Small intestine (tissue), 16 donors: Measurements from ENCODE around the gene GPRIN3. TPM values are rescaled to one million over a fixed set of nuclear protein-coding genes. Genes with fewer than 3 reads are reported as not detected.

Experiments used
- DNase-seq, 2 donors: peaks; one replicate each; pipeline versions ENCODE4 v3.0.0 to v3.0.0-alpha.2; 2013
- FAIRE-seq: peaks from 2 replicates; lab custom pipeline; 2012; peaks lifted over from hg19 to GRCh38; lab: Jason Lieb, UNC
- H3K27ac ChIP-seq, 3 donors: one replicate each; pipeline ENCODE4 v1.5.1; 2013; ENCODE audit warnings: low read length in 2 of 3, mild to moderate bottlenecking in 2 of 3, control low read depth in 1 of 3, inconsistent platforms in 1 of 3, low read depth in 1 of 3, moderate library complexity in 1 of 3
- H3K27me3 ChIP-seq, 3 donors: one replicate each; pipeline ENCODE4 v1.6.1; 2013; ENCODE audit warnings: low read length in 3 of 3, inconsistent platforms in 1 of 3; ENCODE audit not compliant: control insufficient read depth in 3 of 3, insufficient read depth in 3 of 3
- H3K36me3 ChIP-seq, 3 donors: one replicate each; pipeline ENCODE4 v1.6.1; 2013; ENCODE audit warnings: low read length in 3 of 3, inconsistent platforms in 1 of 3, low read depth in 1 of 3, mild to moderate bottlenecking in 1 of 3, moderate library complexity in 1 of 3; ENCODE audit not compliant: control insufficient read depth in 3 of 3, insufficient read depth in 2 of 3
- H3K4me1 ChIP-seq, 3 donors: one replicate each; pipeline ENCODE4 v1.6.1; 2013; ENCODE audit warnings: low read length in 2 of 3, inconsistent platforms in 1 of 3, low read depth in 1 of 3, mild to moderate bottlenecking in 1 of 3, moderate library complexity in 1 of 3; ENCODE audit not compliant: control insufficient read depth in 3 of 3, insufficient read depth in 2 of 3
- H3K4me3 ChIP-seq, 3 donors: one replicate each; pipeline ENCODE4 v1.5.1; 2013; ENCODE audit warnings: low read length in 3 of 3, control low read depth in 1 of 3, inconsistent platforms in 1 of 3, low read depth in 1 of 3, mild to moderate bottlenecking in 1 of 3, moderate library complexity in 1 of 3
- H3K9me3 ChIP-seq, 2 donors: one replicate each; pipeline ENCODE4 v1.6.1; 2013; ENCODE audit warnings: low read depth in 1 of 2, low read length in 1 of 2; ENCODE audit not compliant: control insufficient read depth in 2 of 2, insufficient read depth in 1 of 2
- WGBS, 3 donors: extraction: QIAGEN DNeasy Blood & Tissue Kit; methylation state at CpG; one replicate each; pipeline ENCODE4 v1.1.7; 2013; 5-methylcytosine and 5-hydroxymethylcytosine counted together
- long read RNA-seq, 10 donors: transcript quantifications; one replicate each; lab custom pipeline, GENCODE V29; 2026
- polyA plus RNA-seq, 4 donors: library from polyadenylated mRNA; stranded (reverse) in 3 of 4; unstranded in 1 of 4; fragments of 200-250 nt in 3 of 4; fragments of 120-200 nt in 1 of 4; gene quantifications; one replicate each; pipeline versions ENCODE4 v1.2.1 to v1.2.3, GENCODE V29; 2013
- donor health status: healthy with polysubstance abuse.
- donor health status: control.
- donor health status: control.
- donor health status: Bipolar disorder and iron deficiency.
- donor health status: healthy.

The GPRIN3 gene
- polyA plus RNA-seq, result 10 to 100 TPM in 1 of 4 donors, 1 to 10 TPM in 3; 1.4 to 12.2 (median 3.0) TPM
- long read RNA-seq, donor 1, full-length matches to known transcripts, result 24 of 24 reads
- long read RNA-seq, donor 1, partial matches to known transcripts, result 0 of 24 reads
- long read RNA-seq, donor 1, other reads (novel, unspliced or antisense), result 0 of 24 reads
- long read RNA-seq, donor 2, full-length matches to known transcripts, result 4 of 4 reads
- long read RNA-seq, donor 2, partial matches to known transcripts, result 0 of 4 reads
- long read RNA-seq, donor 2, other reads (novel, unspliced or antisense), result 0 of 4 reads
- long read RNA-seq, donor 3, full-length matches to known transcripts, result 16 of 23 reads
- long read RNA-seq, donor 3, partial matches to known transcripts, result 7 of 23 reads
- long read RNA-seq, donor 3, other reads (novel, unspliced or antisense), result 0 of 23 reads
- long read RNA-seq, donor 4, result 0 reads
- long read RNA-seq, donor 5, full-length matches to known transcripts, result 1 of 1 reads
- long read RNA-seq, donor 5, partial matches to known transcripts, result 0 of 1 reads
- long read RNA-seq, donor 5, other reads (novel, unspliced or antisense), result 0 of 1 reads
- long read RNA-seq, donor 6, full-length matches to known transcripts, result 10 of 10 reads
- long read RNA-seq, donor 6, partial matches to known transcripts, result 0 of 10 reads
- long read RNA-seq, donor 6, other reads (novel, unspliced or antisense), result 0 of 10 reads
- long read RNA-seq, donor 7, full-length matches to known transcripts, result 54 of 54 reads
- long read RNA-seq, donor 7, partial matches to known transcripts, result 0 of 54 reads
- long read RNA-seq, donor 7, other reads (novel, unspliced or antisense), result 0 of 54 reads
- long read RNA-seq, donor 8, full-length matches to known transcripts, result 1 of 1 reads
- long read RNA-seq, donor 8, partial matches to known transcripts, result 0 of 1 reads
- long read RNA-seq, donor 8, other reads (novel, unspliced or antisense), result 0 of 1 reads
- long read RNA-seq, donor 9, full-length matches to known transcripts, result 4 of 4 reads
- long read RNA-seq, donor 9, partial matches to known transcripts, result 0 of 4 reads
- long read RNA-seq, donor 9, other reads (novel, unspliced or antisense), result 0 of 4 reads
- long read RNA-seq, donor 10, full-length matches to known transcripts, result 14 of 14 reads
- long read RNA-seq, donor 10, partial matches to known transcripts, result 0 of 14 reads
- long read RNA-seq, donor 10, other reads (novel, unspliced or antisense), result 0 of 14 reads

GRCh38 chr4:89307446-89308160 lies at the start of gene GPRIN3:
Gene GPRIN3, minus strand, starts transcription at chr4:89307800. Its CDS starts 57,690 bp downstream, at chr4:89250110.
- peak within 1 kb of the TSS; percentile 17 to 83 (median 69) for H3K27ac ChIP-seq

GRCh38 chr4:89357340-89357739 lies 49.7 kb upstream of the GPRIN3 start:
- Histone ChIP-seq H3K4me3 (no peak overlapping the region), H3K9me3 (no peaks in the 10 kb centered on the region), H3K27me3 (no peaks in the 10 kb centered on the region), H3K4me1 (no peaks in the 10 kb centered on the region), H3K36me3 (no peaks in the 10 kb centered on the region), H3K27ac (no peak overlapping the region)
- no peak for DNase-seq
- FAIRE-seq, result no peak
- 93 to 99% (median 95%) methylated on average over 3 of the region's 3 CpGs for WGBS, 3 donors

More at GRCh38 chr4:89307446-89308160, at the start of gene GPRIN3:
- no peak for FAIRE-seq
- DNase-seq, result peak; percentile 48 to 85
- 0 to 1% (median 0%) methylated on average over 64 to 67 of the region's 67 CpGs for WGBS, 3 donors
- H3K4me3 ChIP-seq, result peak within 1 kb of the TSS; percentile 64 to 88 (median 82)
- no peaks in the 10 kb centered on the region for H3K36me3 ChIP-seq
- no peaks in the 10 kb centered on the region for H3K9me3 ChIP-seq
- H3K4me1 ChIP-seq, result peaks cover 3 to 20% (median 7%) of the 10 kb centered on the region in 3 donors
- no peaks in the 10 kb centered on the region for H3K27me3 ChIP-seq

GRCh38 chr4:89356086-89356485 lies 48.5 kb upstream of the GPRIN3 start:
- Histone ChIP-seq H3K27ac (no peak overlapping the region), H3K4me3 (no peak overlapping the region), H3K27me3 (no peaks in the 10 kb centered on the region), H3K4me1 (no peaks in the 10 kb centered on the region), H3K9me3 (no peaks in the 10 kb centered on the region), H3K36me3 (no peaks in the 10 kb centered on the region)
- 17 to 57% (median 44%) methylated on average over 1 of the region's 1 CpG for WGBS, 3 donors
- DNase-seq (no peak), FAIRE-seq (no peak)

DNA sequence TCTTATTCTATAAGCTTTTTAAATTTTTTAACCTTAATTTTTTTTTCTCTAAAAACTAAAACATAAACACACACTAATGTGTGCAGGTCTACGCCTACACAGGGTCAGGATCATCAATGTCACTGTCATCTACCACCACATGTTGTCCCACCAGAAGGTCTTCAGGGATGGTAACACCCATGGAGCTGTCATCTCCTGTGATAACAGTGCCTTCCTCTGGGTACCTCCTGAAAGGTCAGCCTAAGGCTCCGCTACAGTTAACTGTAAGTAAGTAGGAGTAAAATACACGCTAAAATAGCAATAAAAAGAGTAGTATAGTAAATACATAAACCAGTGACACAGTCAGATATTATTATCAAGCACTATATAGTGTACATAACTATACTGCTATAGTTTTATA lies 45.9 kb upstream of the GPRIN3 start:
- DNase-seq (no peak), FAIRE-seq (no peak)
- Histone ChIP-seq H3K27ac (no peak overlapping the region), H3K27me3 (no peaks in the 10 kb centered on the region), H3K4me3 (no peak overlapping the region), H3K36me3 (no peaks in the 10 kb centered on the region), H3K4me1 (no peaks in the 10 kb centered on the region), H3K9me3 (no peaks in the 10 kb centered on the region)
- 87 to 96% (median 87%) methylated on average over 3 of the region's 3 CpGs for WGBS, 3 donors

GRCh38 chr4:89352541-89352940 lies 44.9 kb upstream of the GPRIN3 start:
- Histone ChIP-seq H3K27ac (no peak overlapping the region), H3K36me3 (no peaks in the 10 kb centered on the region), H3K9me3 (peaks cover 0 to 3% of the 10 kb centered on the region in 2 donors), H3K27me3 (no peaks in the 10 kb centered on the region), H3K4me1 (no peaks in the 10 kb centered on the region), H3K4me3 (no peak overlapping the region)
- no peak for FAIRE-seq
- 83 to 93% (median 88%) methylated on average over 1 of the region's 1 CpG for WGBS, 3 donors
- no peak for DNase-seq

- no peaks in the 10 kb centered on the region for H3K4me1 ChIP-seq
- H3K4me3 ChIP-seq, result no peak overlapping the region
- WGBS, 3 donors, result 84 to 92% (median 89%) methylated on average over 2 of the region's 2 CpGs
- H3K9me3 ChIP-seq, result peaks cover 0 to 3% of the 10 kb centered on the region in 2 donors
- no peak for DNase-seq
- no peak overlapping the region for H3K27ac ChIP-seq
- no peaks in the 10 kb centered on the region for H3K27me3 ChIP-seq
- FAIRE-seq, result no peak
- H3K36me3 ChIP-seq, result no peaks in the 10 kb centered on the region
Measured at GRCh38 chr4:89351201-89351600, 43.6 kb upstream of the GPRIN3 start.

GRCh38 chr4:89347363-89348025 lies 39.9 kb upstream of the GPRIN3 start:
- H3K9me3 ChIP-seq, result peaks cover 0 to 6% of the 10 kb centered on the region in 2 donors
- H3K36me3 ChIP-seq, result no peaks in the 10 kb centered on the region
- H3K4me1 ChIP-seq, result no peaks in the 10 kb centered on the region
- no peak overlapping the region for H3K4me3 ChIP-seq
- H3K27me3 ChIP-seq, result no peaks in the 10 kb centered on the region
- DNase-seq, result no peak
- WGBS, 3 donors, result 72 to 81% (median 78%) methylated on average over 2 of the region's 2 CpGs
- H3K27ac ChIP-seq, result no peak overlapping the region
- FAIRE-seq, result no peak
